Stomach smooth muscle (tissue), 2 donors: ENCODE measurements around the gene S1PR1.
"Not testable (repeated sequence)": the region's sequence is repeated elsewhere in the genome, so short reads cannot be mapped to it uniquely, and the experiment has no call there.

Experiments used
- H3K27ac ChIP-seq: one replicate; pipeline ENCODE4 v1.7.0; 2013; ENCODE audit warnings: mild to moderate bottlenecking, low read length, inconsistent platforms
- H3K27me3 ChIP-seq, 2 donors: one replicate each; pipeline ENCODE4 v1.7.0; 2013; ENCODE audit warnings: low read length in 2 of 2; ENCODE audit not compliant: insufficient read depth in 2 of 2, control insufficient read depth in 1 of 2
- H3K36me3 ChIP-seq, 2 donors: one replicate each; pipeline ENCODE4 v1.7.0; 2013; ENCODE audit warnings: low read length in 2 of 2; ENCODE audit not compliant: control insufficient read depth in 2 of 2, insufficient read depth in 2 of 2
- H3K4me1 ChIP-seq: one replicate; pipeline ENCODE4 v1.7.0; 2013; ENCODE audit warnings: low read length; ENCODE audit not compliant: control insufficient read depth, insufficient read depth
- H3K4me3 ChIP-seq, 2 donors: one replicate each; pipeline ENCODE4 v1.7.0; 2013; ENCODE audit warnings: low read length in 2 of 2
- H3K9ac ChIP-seq, 2 donors: one replicate each; pipeline ENCODE4 v1.7.0; 2013; ENCODE audit warnings: low read length in 2 of 2, mild to moderate bottlenecking in 1 of 2
- H3K9me3 ChIP-seq, 2 donors: one replicate each; pipeline ENCODE4 v1.7.0; 2013; ENCODE audit warnings: low read length in 2 of 2; ENCODE audit not compliant: control insufficient read depth in 2 of 2
- donor health status: healthy.
- donor health status: Pancreatic carcinoma.

The S1PR1 gene

DNA sequence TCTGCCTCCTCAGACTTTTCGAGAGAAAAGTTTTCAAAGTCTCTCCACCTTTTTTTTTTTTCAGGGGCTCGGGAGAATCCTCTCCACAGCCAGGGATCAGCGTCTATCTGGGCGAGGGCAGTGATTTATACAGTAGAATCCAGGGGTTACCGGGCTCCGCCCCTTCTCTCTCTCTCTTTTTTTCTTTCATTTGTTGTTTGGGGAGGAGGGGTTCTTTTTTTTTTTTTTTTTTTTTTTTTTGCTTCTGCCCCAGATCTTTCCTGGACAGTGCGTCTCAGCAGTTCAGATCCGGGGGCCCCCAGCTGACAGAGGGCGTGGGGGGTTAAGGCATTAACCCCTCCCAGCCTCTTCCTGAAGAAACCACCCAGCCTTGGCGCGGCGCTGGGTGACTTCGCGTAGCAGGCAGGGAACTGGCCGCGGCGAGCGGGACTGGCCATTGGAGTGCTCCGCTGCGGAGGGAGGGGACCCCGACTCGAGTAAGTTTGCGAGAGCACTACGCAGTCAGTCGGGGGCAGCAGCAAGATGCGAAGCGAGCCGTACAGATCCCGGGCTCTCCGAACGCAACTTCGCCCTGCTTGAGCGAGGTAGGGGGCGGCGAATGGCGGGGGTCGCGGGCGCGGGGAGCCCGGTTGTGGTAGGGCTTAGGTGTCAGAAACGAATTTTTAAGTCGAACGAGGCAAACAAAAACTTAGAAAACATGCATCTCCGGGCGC, at the start of gene S1PR1:
TSS of gene S1PR1 (plus strand) at position 504 of the 713 bp plus-strand sequence. CDS start 1,966 bp downstream, outside the sequence.
- H3K4me3 ChIP-seq, result peak within 1 kb of the TSS; percentile 76 to 80
- peak within 1 kb of the TSS; percentile 51 to 62 for H3K9ac ChIP-seq
- no peaks in the 10 kb centered on the region for H3K9me3 ChIP-seq
- peak within 1 kb of the TSS; percentile 11 for H3K27ac ChIP-seq
- peaks cover 2 to 11% of the 10 kb centered on the region in 2 donors for H3K27me3 ChIP-seq
- H3K36me3 ChIP-seq, result no peaks in the 10 kb centered on the region
- H3K4me1 ChIP-seq, result peaks cover 22% of the 10 kb centered on the region

DNA sequence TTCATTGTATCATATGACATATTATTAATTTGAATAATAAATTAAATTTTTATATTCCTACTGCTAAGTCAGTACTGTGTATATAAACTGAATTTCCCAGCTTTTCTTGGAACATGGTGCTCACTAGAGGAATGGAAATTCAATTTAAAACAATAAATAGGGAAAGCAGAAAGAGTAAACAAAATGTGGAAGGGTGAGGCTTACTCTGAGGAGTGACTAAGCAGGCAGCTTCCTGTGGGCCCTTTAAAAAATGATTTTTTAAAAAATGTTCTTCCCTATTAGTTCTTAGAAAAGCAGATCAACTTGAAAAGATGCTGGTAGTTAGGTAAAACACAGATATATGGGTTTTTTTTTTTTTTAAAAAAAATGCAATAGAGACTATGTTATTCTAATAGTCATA, 49.5 kb upstream of the S1PR1 start:
- H3K36me3 ChIP-seq, result no peaks in the 10 kb centered on the region
- no peaks in the 10 kb centered on the region for H3K9me3 ChIP-seq
- no peak overlapping the region for H3K9ac ChIP-seq
- no peak overlapping the region for H3K4me3 ChIP-seq
- no peaks in the 10 kb centered on the region for H3K27me3 ChIP-seq
- no peak overlapping the region for H3K27ac ChIP-seq
- no peaks in the 10 kb centered on the region for H3K4me1 ChIP-seq

DNA sequence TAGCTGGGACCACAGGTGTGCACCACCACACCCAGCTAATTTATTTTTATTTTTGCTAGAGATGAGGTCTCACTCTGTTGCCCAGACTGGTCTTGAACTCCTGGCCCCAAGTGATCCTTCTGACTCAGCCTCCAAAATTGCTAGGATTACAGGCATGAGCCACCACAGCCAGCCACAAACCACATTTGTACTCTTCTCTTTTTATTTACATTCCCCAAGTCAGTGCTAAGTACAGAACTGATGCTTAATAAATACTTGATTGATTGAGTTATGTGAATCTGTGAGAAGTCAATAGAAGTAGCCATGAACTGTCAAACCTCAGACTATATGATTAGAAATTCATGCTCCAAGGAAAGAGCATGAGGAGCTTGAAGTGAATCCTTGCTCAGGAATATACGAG, 48.5 kb upstream of the S1PR1 start:
- Histone ChIP-seq H3K4me1 (no peaks in the 10 kb centered on the region), H3K9me3 (no peaks in the 10 kb centered on the region), H3K27me3 (no peaks in the 10 kb centered on the region), H3K4me3 (no peak overlapping the region), H3K36me3 (no peaks in the 10 kb centered on the region), H3K27ac (no peak overlapping the region), H3K9ac (no peak overlapping the region)

DNA sequence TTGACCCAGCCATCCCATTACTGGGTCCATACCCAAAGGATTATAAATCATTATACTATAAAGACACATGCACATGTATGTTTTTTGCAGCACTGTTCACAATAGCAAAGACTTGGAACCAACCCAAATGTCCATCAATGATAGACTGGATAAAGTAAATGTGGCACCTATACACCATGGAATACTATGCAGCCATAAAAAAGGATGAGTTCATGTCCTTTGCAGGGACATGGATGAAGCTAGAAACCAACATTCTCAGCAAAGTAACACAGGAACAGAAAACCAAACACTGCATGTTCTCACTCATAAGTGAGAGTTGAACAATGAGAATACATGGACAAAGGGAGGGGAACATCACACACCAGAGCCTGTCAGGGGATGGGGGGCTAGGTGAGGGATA, 47.9 kb upstream of the S1PR1 start:
- H3K27me3 ChIP-seq, H3K27ac ChIP-seq, H3K36me3 ChIP-seq, H3K4me3 ChIP-seq, H3K9ac ChIP-seq, H3K9me3 ChIP-seq, H3K4me1 ChIP-seq: not testable (repeated sequence)

DNA sequence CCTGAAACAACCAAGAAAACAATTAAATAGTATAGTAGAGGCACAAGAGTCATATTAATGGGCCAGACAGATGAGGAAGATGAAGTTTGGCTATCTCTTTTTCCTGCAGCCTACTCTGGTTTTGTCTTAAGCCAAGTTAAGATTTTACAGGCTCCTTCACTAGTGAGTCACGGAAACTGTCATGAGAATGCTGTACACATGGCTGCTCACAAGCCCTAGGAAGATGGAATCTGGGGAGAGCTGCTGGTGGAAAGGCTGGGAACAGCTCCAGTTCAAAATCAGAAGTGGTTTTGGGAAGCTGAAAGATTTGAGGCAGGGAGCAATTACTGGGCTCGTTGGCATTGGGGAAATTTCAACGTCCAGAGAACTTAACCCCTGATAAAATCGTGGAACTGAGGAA, 46.4 kb upstream of the S1PR1 start:
- no peaks in the 10 kb centered on the region for H3K36me3 ChIP-seq
- H3K9ac ChIP-seq, result no peak overlapping the region

DNA sequence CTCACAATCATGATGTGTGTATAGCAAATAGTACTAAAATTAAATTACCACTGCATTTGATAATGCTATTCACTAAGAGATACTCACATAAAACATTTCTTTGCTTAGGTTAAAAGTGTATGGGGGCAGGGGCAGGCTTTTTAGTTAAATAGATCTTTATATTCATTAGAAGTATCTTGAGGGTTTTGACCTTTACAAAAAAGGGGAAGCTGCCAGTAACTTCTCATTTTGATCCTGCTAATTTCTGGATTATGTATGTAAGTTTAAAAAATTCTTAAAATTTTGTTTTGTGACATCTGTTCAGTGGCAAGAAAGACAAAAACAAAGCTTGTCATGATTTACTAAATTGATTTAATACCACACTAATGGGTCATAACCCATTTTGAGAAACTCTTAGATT, 45.8 kb upstream of the S1PR1 start:
- Histone ChIP-seq H3K36me3 (no peaks in the 10 kb centered on the region), H3K27me3 (no peaks in the 10 kb centered on the region), H3K9me3 (no peaks in the 10 kb centered on the region), H3K9ac (no peak overlapping the region), H3K4me3 (no peak overlapping the region), H3K4me1 (no peaks in the 10 kb centered on the region), H3K27ac (no peak overlapping the region)

More for the DNA sequence above, 46.4 kb upstream of the S1PR1 start:
- Histone ChIP-seq H3K4me3 (no peak overlapping the region), H3K9me3 (no peaks in the 10 kb centered on the region), H3K4me1 (no peaks in the 10 kb centered on the region), H3K27me3 (no peaks in the 10 kb centered on the region), H3K27ac (no peak overlapping the region)

DNA sequence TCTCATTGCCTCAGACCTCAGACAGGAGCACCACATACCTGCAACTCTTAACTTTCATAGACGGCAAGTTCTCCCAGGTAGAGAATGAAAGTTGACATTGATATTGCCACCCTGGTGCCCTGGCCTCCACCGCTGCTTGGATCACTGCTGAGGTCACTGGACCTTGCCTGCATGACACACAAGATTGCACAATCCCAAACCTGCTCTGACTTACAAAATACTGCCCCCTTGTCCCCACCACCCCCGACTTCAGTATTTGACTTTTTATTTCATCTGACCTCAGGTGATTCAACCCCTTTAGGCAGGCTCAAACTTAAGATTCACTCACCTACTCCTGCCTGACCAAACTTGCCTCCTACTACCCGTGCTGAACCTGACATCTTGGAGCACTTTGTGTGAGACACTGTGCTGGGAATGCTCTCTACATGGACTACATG, 43.1 kb upstream of the S1PR1 start:
- no peak overlapping the region for H3K4me3 ChIP-seq
- no peaks in the 10 kb centered on the region for H3K36me3 ChIP-seq
- H3K27me3 ChIP-seq, result no peaks in the 10 kb centered on the region
- no peak overlapping the region for H3K9ac ChIP-seq
- no peaks in the 10 kb centered on the region for H3K9me3 ChIP-seq
- H3K4me1 ChIP-seq, result no peaks in the 10 kb centered on the region
- no peak overlapping the region for H3K27ac ChIP-seq

DNA sequence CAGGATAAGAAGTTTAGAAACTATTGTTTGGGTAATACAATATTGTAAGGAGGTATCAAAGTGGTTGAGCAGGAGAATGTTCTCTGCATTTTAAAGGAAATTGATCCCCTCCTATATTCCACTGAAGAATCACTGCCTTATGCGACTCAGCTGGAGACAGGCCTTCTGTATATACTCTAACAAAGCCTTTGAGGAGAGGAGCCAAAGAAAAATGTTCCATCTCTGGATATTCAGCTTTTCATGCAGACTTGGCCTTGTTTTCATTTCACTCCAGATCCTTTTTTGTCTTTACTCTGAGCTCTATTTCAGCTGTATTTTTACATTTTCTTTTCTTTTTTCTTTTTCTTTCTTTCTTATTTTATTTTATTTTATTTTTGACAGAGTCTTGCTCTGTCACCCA, 42.1 kb upstream of the S1PR1 start:
- Histone ChIP-seq H3K27ac (no peak overlapping the region), H3K4me1 (no peaks in the 10 kb centered on the region), H3K27me3 (no peaks in the 10 kb centered on the region), H3K9ac (no peak overlapping the region), H3K4me3 (no peak overlapping the region), H3K36me3 (no peaks in the 10 kb centered on the region), H3K9me3 (no peaks in the 10 kb centered on the region)

DNA sequence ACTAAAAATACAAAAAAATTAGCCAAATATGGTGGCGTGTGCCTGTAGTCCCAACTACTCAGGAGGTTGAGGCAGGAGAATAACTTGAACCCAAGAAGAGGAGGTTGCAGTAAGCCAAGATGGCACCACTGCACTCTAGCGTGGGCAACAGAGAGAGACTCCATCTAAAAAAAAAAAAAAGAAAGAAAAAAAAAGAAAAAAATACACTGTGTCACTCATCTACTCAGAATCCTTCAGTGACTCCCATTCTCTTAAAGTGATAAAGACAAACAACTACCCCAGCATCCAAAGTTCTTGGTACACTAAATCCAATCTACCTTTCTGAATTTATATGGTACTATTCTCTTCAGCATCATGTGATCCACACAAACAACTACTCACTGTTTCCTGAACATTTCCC, 40.2 kb upstream of the S1PR1 start:
- Histone ChIP-seq H3K36me3 (no peaks in the 10 kb centered on the region), H3K27me3 (no peaks in the 10 kb centered on the region), H3K27ac (no peak overlapping the region), H3K4me1 (no peaks in the 10 kb centered on the region), H3K9me3 (no peaks in the 10 kb centered on the region), H3K9ac (no peak overlapping the region), H3K4me3 (no peak overlapping the region)

DNA sequence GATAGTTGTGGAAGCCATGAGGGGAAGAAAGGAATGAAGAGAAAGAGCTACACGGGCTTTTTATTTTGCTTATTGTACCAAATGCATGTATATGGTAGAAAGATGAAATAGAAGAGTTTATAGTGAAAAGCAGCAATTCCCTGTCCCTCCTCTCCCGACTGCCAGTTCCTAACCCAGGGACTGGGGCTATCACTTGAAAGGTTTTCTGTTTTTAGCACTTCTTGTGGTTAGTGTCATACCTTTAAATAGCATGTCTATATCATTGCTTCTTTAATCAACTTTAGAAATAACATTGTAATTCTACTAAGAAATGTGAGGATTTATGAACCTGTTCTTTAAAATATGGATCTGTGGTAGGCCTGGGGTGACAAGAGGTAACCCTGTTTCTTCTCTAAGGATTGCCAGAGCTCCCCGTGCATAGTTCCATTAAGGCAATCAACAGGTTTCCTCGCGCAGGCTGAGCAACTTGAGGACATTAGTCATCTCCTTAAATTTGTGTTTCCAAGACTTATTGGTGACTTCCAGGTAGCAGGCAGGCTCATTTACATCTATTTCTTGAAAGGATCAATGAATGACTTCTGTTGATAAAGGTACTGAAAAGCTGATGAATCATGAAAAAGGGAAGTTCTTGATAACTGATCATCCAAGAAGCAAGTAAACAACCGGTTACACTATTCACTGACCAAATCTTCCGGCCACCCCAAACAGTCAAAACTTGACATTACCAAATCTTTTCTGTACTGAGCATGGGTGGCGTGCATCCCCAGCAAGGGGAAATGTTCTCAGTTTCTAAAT, 37.8 kb upstream of the S1PR1 start:
- no peaks in the 10 kb centered on the region for H3K27me3 ChIP-seq
- no peaks in the 10 kb centered on the region for H3K4me1 ChIP-seq
- H3K4me3 ChIP-seq, result no peak overlapping the region
- H3K9ac ChIP-seq, result no peak overlapping the region
- H3K27ac ChIP-seq, result no peak overlapping the region
- H3K9me3 ChIP-seq, result no peaks in the 10 kb centered on the region
- H3K36me3 ChIP-seq, result no peaks in the 10 kb centered on the region

DNA sequence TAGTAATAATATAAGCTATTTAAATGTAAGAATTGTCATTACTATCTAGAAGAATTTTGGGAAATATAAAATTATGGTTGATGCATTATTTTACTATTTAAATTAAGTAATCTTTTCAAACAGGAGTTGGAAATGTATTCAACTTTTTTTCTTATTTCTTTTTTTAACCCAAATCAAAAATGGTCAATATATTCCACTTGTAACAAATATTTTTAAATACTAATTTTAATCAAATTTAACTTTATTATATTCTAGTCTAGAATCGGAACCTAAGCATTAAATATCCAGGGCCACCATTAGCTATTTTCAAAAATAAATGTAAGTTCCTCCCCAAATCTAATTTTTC, 37.2 kb upstream of the S1PR1 start:
- Histone ChIP-seq H3K9me3 (no peaks in the 10 kb centered on the region), H3K4me3 (no peak overlapping the region), H3K9ac (no peak overlapping the region), H3K27ac (no peak overlapping the region), H3K27me3 (no peaks in the 10 kb centered on the region), H3K36me3 (no peaks in the 10 kb centered on the region), H3K4me1 (no peaks in the 10 kb centered on the region)
